Gastroesophageal sphincter (tissue), 3 donors: ENCODE measurements around the gene FANCD2.
"Not testable (repeated sequence)": the region's sequence is repeated elsewhere in the genome, so short reads cannot be mapped to it uniquely, and the experiment has no call there.

Experiments
- POLR2A ChIP-seq, 2 donors: fragments of 450-650 bp; IDR thresholded peaks; one replicate each; pipeline ENCODE4 v1.6.1; 2017; ENCODE audit warnings: antibody characterized with exemption in 2 of 2, mild to moderate bottlenecking in 2 of 2, moderate library complexity in 1 of 2
- POLR2AphosphoS5 ChIP-seq: sonication (generic); formaldehyde crosslinking; IDR thresholded peaks from one replicate; pipeline ENCODE4 v1.6.1; 2017; ENCODE audit warnings: antibody characterized with exemption
- TF ChIP-seq, protein P1 (sequence below), 4 experiments: fragments of 200-600 bp in 2 of 4; fragments of 450-650 bp in 2 of 4; sonication (generic) in 1 of 4; IDR thresholded peaks; one replicate each; pipeline ENCODE4 v1.5.1; 2017 to 2019; ENCODE audit warnings: antibody characterized with exemption in 4 of 4, mild to moderate bottlenecking in 2 of 4, moderate library complexity in 2 of 4

DNA sequence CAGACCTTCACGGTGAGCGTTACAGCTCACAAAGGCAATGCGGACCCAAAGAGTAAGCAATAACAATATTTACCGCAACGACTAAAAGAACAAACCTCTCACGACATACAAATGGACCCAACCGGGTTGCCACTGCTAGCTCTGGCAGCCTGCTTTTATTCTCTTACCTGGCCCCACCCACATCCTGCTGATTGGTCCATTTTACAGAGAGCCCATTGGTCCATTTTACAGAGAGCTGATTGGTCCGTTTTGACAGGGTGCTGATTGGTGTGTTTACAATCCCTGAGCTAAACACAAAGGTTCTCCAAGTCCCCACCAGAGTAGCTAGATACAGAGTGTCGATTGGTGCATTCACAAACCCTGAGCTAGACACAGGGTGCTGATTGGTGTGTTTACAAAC is 109.6 kb downstream of the FANCD2 start:
- TF ChIP-seq, protein P1, sequence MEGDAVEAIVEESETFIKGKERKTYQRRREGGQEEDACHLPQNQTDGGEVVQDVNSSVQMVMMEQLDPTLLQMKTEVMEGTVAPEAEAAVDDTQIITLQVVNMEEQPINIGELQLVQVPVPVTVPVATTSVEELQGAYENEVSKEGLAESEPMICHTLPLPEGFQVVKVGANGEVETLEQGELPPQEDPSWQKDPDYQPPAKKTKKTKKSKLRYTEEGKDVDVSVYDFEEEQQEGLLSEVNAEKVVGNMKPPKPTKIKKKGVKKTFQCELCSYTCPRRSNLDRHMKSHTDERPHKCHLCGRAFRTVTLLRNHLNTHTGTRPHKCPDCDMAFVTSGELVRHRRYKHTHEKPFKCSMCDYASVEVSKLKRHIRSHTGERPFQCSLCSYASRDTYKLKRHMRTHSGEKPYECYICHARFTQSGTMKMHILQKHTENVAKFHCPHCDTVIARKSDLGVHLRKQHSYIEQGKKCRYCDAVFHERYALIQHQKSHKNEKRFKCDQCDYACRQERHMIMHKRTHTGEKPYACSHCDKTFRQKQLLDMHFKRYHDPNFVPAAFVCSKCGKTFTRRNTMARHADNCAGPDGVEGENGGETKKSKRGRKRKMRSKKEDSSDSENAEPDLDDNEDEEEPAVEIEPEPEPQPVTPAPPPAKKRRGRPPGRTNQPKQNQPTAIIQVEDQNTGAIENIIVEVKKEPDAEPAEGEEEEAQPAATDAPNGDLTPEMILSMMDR (IDR thresholded peaks at IDR 0.05): not testable (repeated sequence)
- not testable (repeated sequence) for TF ChIP-seq POLR2A (IDR thresholded peaks at IDR 0.05); POLR2AphosphoS5
